ENCODE data around the gene ACTR1A.
"Not testable (repeated sequence)": the region's sequence is repeated elsewhere in the genome, so short reads cannot be mapped to it uniquely, and the experiment has no call there.

The ACTR1A gene

GRCh38 chr10:102501201-102502028 lies 1.1 kb downstream of the ACTR1A start:
- Histone ChIP-seq H3K9ac (ENCODE audit: low read depth, low read length) (peak overlapping the region; percentile 77), H3K4me3 (ENCODE audit: low read length) (peak overlapping the region; percentile 82), H3K4me1 (ENCODE audit: insufficient read depth, low read length) (peaks cover 14% of the 10 kb centered on the region; the same call in 1 of the 2 replicates), H3K27me3 (ENCODE audit: insufficient read depth, low read length) (peaks cover 12% of the 10 kb centered on the region), H3K9me3 (ENCODE audit: insufficient read depth, low read depth, low read length) (no peaks in the 10 kb centered on the region), H3K36me3 (ENCODE audit: insufficient read depth, low read length) (no peaks in the 10 kb centered on the region), H3K27ac (ENCODE audit: low read depth, low read length) (no peak overlapping the region; the same call in 1 of the 2 replicates)
- WGBS = 8% methylated on average over 22 of the region's 23 CpGs

- Histone ChIP-seq H3K27me3 (ENCODE audit: insufficient read depth, low read length) (peaks cover 11% of the 10 kb centered on the region), H3K4me1 (ENCODE audit: insufficient read depth, low read length) (peaks cover 14% of the 10 kb centered on the region; the same call in 1 of the 2 replicates)
- H3K9ac ChIP-seq (ENCODE audit: low read depth, low read length); H3K27ac ChIP-seq (ENCODE audit: low read depth, low read length); H3K36me3 ChIP-seq (ENCODE audit: insufficient read depth, low read length); H3K4me3 ChIP-seq (ENCODE audit: low read length); H3K9me3 ChIP-seq (ENCODE audit: insufficient read depth, low read depth, low read length): not testable (repeated sequence)
- WGBS = 97% methylated on average over 13 of the region's 13 CpGs
These were observed 1.8 kb downstream of the ACTR1A start for GRCh38 chr10:102500686-102501085.

GRCh38 chr10:102499356-102499755 lies 3.2 kb downstream of the ACTR1A start:
- Histone ChIP-seq H3K9ac (ENCODE audit: low read depth, low read length) (no peak overlapping the region), H3K27me3 (ENCODE audit: insufficient read depth, low read length) (no peaks in the 10 kb centered on the region), H3K36me3 (ENCODE audit: insufficient read depth, low read length) (no peaks in the 10 kb centered on the region), H3K9me3 (ENCODE audit: insufficient read depth, low read depth, low read length) (no peaks in the 10 kb centered on the region), H3K27ac (ENCODE audit: low read depth, low read length) (no peak overlapping the region), H3K4me1 (ENCODE audit: insufficient read depth, low read length) (peaks cover 10% of the 10 kb centered on the region; the same call in 1 of the 2 replicates), H3K4me3 (ENCODE audit: low read length) (no peak overlapping the region)
- 95% methylated on average over 3 of the region's 3 CpGs for WGBS

GRCh38 chr10:102497545-102497944 lies 5.0 kb downstream of the ACTR1A start:
- no peak overlapping the region for H3K9ac ChIP-seq (ENCODE audit: low read depth, low read length)
- no peak overlapping the region for H3K27ac ChIP-seq (ENCODE audit: low read depth, low read length)
- H3K4me1 ChIP-seq (ENCODE audit: insufficient read depth, low read length) = peaks cover 5% of the 10 kb centered on the region; the same call in 1 of the 2 replicates
- no peaks in the 10 kb centered on the region; the same call in 1 of the 2 replicates for H3K36me3 ChIP-seq (ENCODE audit: insufficient read depth, low read length)
- 91% methylated on average over 1 of the region's 1 CpG for WGBS
- no peaks in the 10 kb centered on the region for H3K9me3 ChIP-seq (ENCODE audit: insufficient read depth, low read depth, low read length)
- no peak overlapping the region for H3K4me3 ChIP-seq (ENCODE audit: low read length)
- H3K27me3 ChIP-seq (ENCODE audit: insufficient read depth, low read length) = no peaks in the 10 kb centered on the region

- no peak overlapping the region for H3K4me3 ChIP-seq (ENCODE audit: low read length)
- H3K27me3 ChIP-seq (ENCODE audit: insufficient read depth, low read length) = no peaks in the 10 kb centered on the region
- H3K9ac ChIP-seq (ENCODE audit: low read depth, low read length) = no peak overlapping the region
- no peaks in the 10 kb centered on the region for H3K9me3 ChIP-seq (ENCODE audit: insufficient read depth, low read depth, low read length)
- no peaks in the 10 kb centered on the region for H3K4me1 ChIP-seq (ENCODE audit: insufficient read depth, low read length)
- 94% methylated on average over 2 of the region's 2 CpGs for WGBS
- H3K27ac ChIP-seq (ENCODE audit: low read depth, low read length) = no peak overlapping the region
- H3K36me3 ChIP-seq (ENCODE audit: insufficient read depth, low read length) = peaks cover 19% of the 10 kb centered on the region
These were observed 8.7 kb downstream of the ACTR1A start for GRCh38 chr10:102493771-102494170.

- WGBS = 87% methylated on average over 2 of the region's 2 CpGs
- H3K9me3 ChIP-seq (ENCODE audit: insufficient read depth, low read depth, low read length) = no peaks in the 10 kb centered on the region
- H3K4me1 ChIP-seq (ENCODE audit: insufficient read depth, low read length) = no peaks in the 10 kb centered on the region
- no peaks in the 10 kb centered on the region for H3K27me3 ChIP-seq (ENCODE audit: insufficient read depth, low read length)
- no peak overlapping the region for H3K27ac ChIP-seq (ENCODE audit: low read depth, low read length)
- no peak overlapping the region for H3K4me3 ChIP-seq (ENCODE audit: low read length)
- H3K9ac ChIP-seq (ENCODE audit: low read depth, low read length) = no peak overlapping the region
- peaks cover 27% of the 10 kb centered on the region for H3K36me3 ChIP-seq (ENCODE audit: insufficient read depth, low read length)
These were observed 9.5 kb downstream of the ACTR1A start for GRCh38 chr10:102492983-102493382.

- Histone ChIP-seq H3K27ac (ENCODE audit: low read depth, low read length) (no peak overlapping the region), H3K27me3 (ENCODE audit: insufficient read depth, low read length) (no peaks in the 10 kb centered on the region), H3K9me3 (ENCODE audit: insufficient read depth, low read depth, low read length) (no peaks in the 10 kb centered on the region), H3K9ac (ENCODE audit: low read depth, low read length) (no peak overlapping the region), H3K4me3 (ENCODE audit: low read length) (no peak overlapping the region), H3K4me1 (ENCODE audit: insufficient read depth, low read length) (no peaks in the 10 kb centered on the region), H3K36me3 (ENCODE audit: insufficient read depth, low read length) (peaks cover 30% of the 10 kb centered on the region)
- WGBS = 98% methylated on average over 7 of the region's 7 CpGs
These were observed 10.1 kb downstream of the ACTR1A start for GRCh38 chr10:102492344-102492939.

GRCh38 chr10:102491136-102491535 lies 11.4 kb downstream of the ACTR1A start:
- H3K9me3 ChIP-seq (ENCODE audit: insufficient read depth, low read depth, low read length) = no peaks in the 10 kb centered on the region
- H3K27ac ChIP-seq (ENCODE audit: low read depth, low read length) = no peak overlapping the region
- no peak overlapping the region for H3K4me3 ChIP-seq (ENCODE audit: low read length)
- H3K27me3 ChIP-seq (ENCODE audit: insufficient read depth, low read length) = no peaks in the 10 kb centered on the region
- no peak overlapping the region for H3K9ac ChIP-seq (ENCODE audit: low read depth, low read length)
- H3K36me3 ChIP-seq (ENCODE audit: insufficient read depth, low read length) = peaks cover 42% of the 10 kb centered on the region
- no peaks in the 10 kb centered on the region for H3K4me1 ChIP-seq (ENCODE audit: insufficient read depth, low read length)
- WGBS = 96% methylated on average over 4 of the region's 4 CpGs

- WGBS = 95% methylated on average over 18 of the region's 18 CpGs
- Histone ChIP-seq H3K27me3 (ENCODE audit: insufficient read depth, low read length) (no peaks in the 10 kb centered on the region), H3K4me1 (ENCODE audit: insufficient read depth, low read length) (no peaks in the 10 kb centered on the region), H3K36me3 (ENCODE audit: insufficient read depth, low read length) (peaks cover 92% of the 10 kb centered on the region), H3K27ac (ENCODE audit: low read depth, low read length) (no peak overlapping the region), H3K9me3 (ENCODE audit: insufficient read depth, low read depth, low read length) (no peaks in the 10 kb centered on the region), H3K4me3 (ENCODE audit: low read length) (no peak overlapping the region), H3K9ac (ENCODE audit: low read depth, low read length) (no peak overlapping the region)
These were observed 17.3 kb downstream of the ACTR1A start for GRCh38 chr10:102485093-102485784.

GRCh38 chr10:102484021-102484420 lies 18.5 kb downstream of the ACTR1A start:
- Histone ChIP-seq H3K9ac (ENCODE audit: low read depth, low read length) (no peak overlapping the region), H3K4me1 (ENCODE audit: insufficient read depth, low read length) (no peaks in the 10 kb centered on the region), H3K27me3 (ENCODE audit: insufficient read depth, low read length) (no peaks in the 10 kb centered on the region), H3K36me3 (ENCODE audit: insufficient read depth, low read length) (peaks cover 88% of the 10 kb centered on the region), H3K9me3 (ENCODE audit: insufficient read depth, low read depth, low read length) (no peaks in the 10 kb centered on the region), H3K27ac (ENCODE audit: low read depth, low read length) (no peak overlapping the region), H3K4me3 (ENCODE audit: low read length) (no peak overlapping the region)
- WGBS = 95% methylated on average over 13 of the region's 13 CpGs

GRCh38 chr10:102480396-102480795 lies 22.1 kb downstream of the ACTR1A start:
- H3K27me3 ChIP-seq (ENCODE audit: insufficient read depth, low read length) = no peaks in the 10 kb centered on the region
- no peak overlapping the region for H3K4me3 ChIP-seq (ENCODE audit: low read length)
- no peaks in the 10 kb centered on the region for H3K4me1 ChIP-seq (ENCODE audit: insufficient read depth, low read length)
- H3K36me3 ChIP-seq (ENCODE audit: insufficient read depth, low read length) = peaks cover 58% of the 10 kb centered on the region
- H3K27ac ChIP-seq (ENCODE audit: low read depth, low read length) = no peak overlapping the region
- no peaks in the 10 kb centered on the region for H3K9me3 ChIP-seq (ENCODE audit: insufficient read depth, low read depth, low read length)
- 95% methylated on average over 9 of the region's 9 CpGs for WGBS
- H3K9ac ChIP-seq (ENCODE audit: low read depth, low read length) = no peak overlapping the region
